A673 (cell line): ENCODE results near the gene NTNG2.

Source experiments
- CTCF ChIP-seq: fragments of 300-800, 200-600 bp; sonication (generic); conservative IDR thresholded peaks from 2 replicates; pipeline ENCODE4 v1.5.1; 2017; ENCODE audit warnings: low read depth, mild to moderate bottlenecking, antibody characterized with exemption, low read length, moderate library complexity, mixed read lengths
- EZH2 ChIP-seq: fragments of 200-600 bp; sonication (generic); IDR thresholded peaks from 2 replicates; pipeline ENCODE4 v1.6.1; 2017; ENCODE audit warnings: borderline replicate concordance, low read depth, mild to moderate bottlenecking, mixed read lengths, antibody characterized with exemption, low read length; ENCODE audit not compliant: poor library complexity, severe bottlenecking

GRCh38 chr9:132288361-132288760 lies 126.5 kb downstream of the NTNG2 start:
- no peak for TF ChIP-seq CTCF
- TF ChIP-seq EZH2: no peak
